ENCODE results near the gene KCNG1.

KCNG1 gene

GRCh38 chr20:51036827-51037531 is 14.1 kb upstream of the KCNG1 start:
- TF ChIP-seq CTCF (IDR thresholded peaks at IDR 0.05; ENCODE audit: control insufficient read depth, extremely low read depth, insufficient read depth): no peak
- H3K4me3 ChIP-seq (ENCODE audit: low read depth, low read length): no peak overlapping the region
- no peak for DNase-seq (ENCODE audit: low read depth)

GRCh38 chr20:51036226-51036625 is 13.3 kb upstream of the KCNG1 start:
- DNase-seq (ENCODE audit: low read depth): no peak
- H3K4me3 ChIP-seq (ENCODE audit: low read depth, low read length): no peak overlapping the region
- no peak for TF ChIP-seq CTCF (IDR thresholded peaks at IDR 0.05; ENCODE audit: control insufficient read depth, extremely low read depth, insufficient read depth)

- no peak for DNase-seq (ENCODE audit: low read depth)
- no peak for TF ChIP-seq CTCF (IDR thresholded peaks at IDR 0.05; ENCODE audit: control insufficient read depth, extremely low read depth, insufficient read depth)
- no peak overlapping the region for H3K4me3 ChIP-seq (ENCODE audit: low read depth, low read length)
These were observed 12.2 kb upstream of the KCNG1 start for GRCh38 chr20:51034988-51035656.

- TF ChIP-seq CTCF (IDR thresholded peaks at IDR 0.05; ENCODE audit: control insufficient read depth, extremely low read depth, insufficient read depth): no peak
- DNase-seq (ENCODE audit: low read depth): no peak
- H3K4me3 ChIP-seq (ENCODE audit: low read depth, low read length): no peak overlapping the region
These were observed 11.6 kb upstream of the KCNG1 start for GRCh38 chr20:51034476-51034875.

GRCh38 chr20:51029963-51030920 is 7.3 kb upstream of the KCNG1 start:
- no peak for DNase-seq (ENCODE audit: low read depth)
- no peak overlapping the region for H3K4me3 ChIP-seq (ENCODE audit: low read depth, low read length)
- TF ChIP-seq CTCF (IDR thresholded peaks at IDR 0.05; ENCODE audit: control insufficient read depth, extremely low read depth, insufficient read depth): no peak

GRCh38 chr20:51029556-51029955 is 6.6 kb upstream of the KCNG1 start:
- H3K4me3 ChIP-seq (ENCODE audit: low read depth, low read length): no peak overlapping the region
- no peak for DNase-seq (ENCODE audit: low read depth)
- no peak for TF ChIP-seq CTCF (IDR thresholded peaks at IDR 0.05; ENCODE audit: control insufficient read depth, extremely low read depth, insufficient read depth)
